Endothelial cell (in vitro differentiated cells): ENCODE measurements around the gene BATF3. TPM values are rescaled to one million over a fixed set of nuclear protein-coding genes. Genes with fewer than 3 reads are reported as not detected.

Experiments used
- DNase-seq: peaks from one replicate; pipeline ENCODE4 v3.0.0; 2021; ENCODE audit warnings: low spot score
- H3K27ac Mint-ChIP-seq: one replicate; pipeline ENCODE4 v1.8.0; 2021; ENCODE audit warnings: mixed read lengths, inconsistent platforms; ENCODE audit not compliant: unreplicated experiment
- H3K27me3 Mint-ChIP-seq: one replicate; pipeline ENCODE4 v1.8.0; 2021; ENCODE audit warnings: mild to moderate bottlenecking, moderate library complexity, mixed read lengths, inconsistent platforms; ENCODE audit not compliant: unreplicated experiment
- H3K36me3 Mint-ChIP-seq: one replicate; pipeline ENCODE4 v1.8.0; 2021; ENCODE audit warnings: mild to moderate bottlenecking, low read depth, mixed read lengths, inconsistent platforms; ENCODE audit not compliant: unreplicated experiment
- H3K4me1 Mint-ChIP-seq: one replicate; pipeline ENCODE4 v1.8.0; 2021; ENCODE audit warnings: mild to moderate bottlenecking, mixed read lengths, inconsistent platforms; ENCODE audit not compliant: unreplicated experiment
- H3K4me3 Mint-ChIP-seq: one replicate; pipeline ENCODE4 v1.8.0; 2021; ENCODE audit warnings: mild to moderate bottlenecking, mixed read lengths, inconsistent platforms; ENCODE audit not compliant: unreplicated experiment
- H3K9me3 Mint-ChIP-seq: one replicate; pipeline ENCODE4 v1.8.0; 2021; ENCODE audit warnings: mixed read lengths, inconsistent platforms; ENCODE audit not compliant: unreplicated experiment
- CTCF ChIP-seq: fragments of 200-600 bp; sonication (generic); IDR thresholded peaks from one replicate; pipeline ENCODE4 v1.5.0; 2021; ENCODE audit warnings: antibody characterized with exemption; ENCODE audit not compliant: unreplicated experiment
- total RNA-seq: library from RNA; stranded (reverse); fragmentation: NEBNext Ultra II Directional; extraction: Animal tissue kit (Norgen Biotek cat#: 25700); gene quantifications from one replicate; pipeline ENCODE4 v1.2.1, GENCODE V29; 2021; ENCODE audit not compliant: unreplicated experiment

The BATF3 gene
- total RNA-seq, 1 donor from 2014 or later = 0.54 TPM

DNA sequence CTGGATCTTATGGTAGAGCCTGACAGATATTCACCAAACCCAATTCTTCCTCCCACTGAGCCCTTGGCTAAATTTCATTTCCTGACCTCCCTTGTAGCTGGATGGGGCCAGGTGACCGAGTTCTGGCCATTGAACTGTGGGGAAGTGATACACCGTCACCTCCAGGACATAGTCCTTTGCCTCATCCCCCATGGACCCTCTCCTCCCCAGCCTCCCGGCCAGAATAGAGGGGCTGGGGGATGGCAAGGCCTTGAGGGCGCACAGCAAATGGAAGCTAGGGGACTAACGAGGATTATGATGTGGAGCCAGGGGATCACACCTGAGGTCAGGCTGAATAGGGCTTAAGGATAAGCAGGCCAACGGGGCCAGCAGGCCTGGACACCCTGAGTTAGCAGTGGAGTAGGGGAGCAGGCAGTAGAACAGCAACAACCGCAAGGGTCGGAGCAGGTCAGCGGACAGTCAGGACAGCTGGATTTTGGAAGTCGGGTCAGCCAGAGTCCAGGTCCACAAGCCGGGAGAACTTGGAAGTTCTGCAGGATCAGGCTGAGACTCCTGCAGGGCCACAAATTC, 15.0 kb downstream of the BATF3 start:
- Mint-ChIP-seq H3K27me3 (peaks cover 5% of the 10 kb centered on the region), H3K36me3 (no peaks in the 10 kb centered on the region), H3K27ac (no peak overlapping the region), H3K4me1 (peaks cover 35% of the 10 kb centered on the region), H3K4me3 (no peak overlapping the region), H3K9me3 (no peaks in the 10 kb centered on the region)
- DNase-seq = no peak
- no peak for TF ChIP-seq CTCF

DNA sequence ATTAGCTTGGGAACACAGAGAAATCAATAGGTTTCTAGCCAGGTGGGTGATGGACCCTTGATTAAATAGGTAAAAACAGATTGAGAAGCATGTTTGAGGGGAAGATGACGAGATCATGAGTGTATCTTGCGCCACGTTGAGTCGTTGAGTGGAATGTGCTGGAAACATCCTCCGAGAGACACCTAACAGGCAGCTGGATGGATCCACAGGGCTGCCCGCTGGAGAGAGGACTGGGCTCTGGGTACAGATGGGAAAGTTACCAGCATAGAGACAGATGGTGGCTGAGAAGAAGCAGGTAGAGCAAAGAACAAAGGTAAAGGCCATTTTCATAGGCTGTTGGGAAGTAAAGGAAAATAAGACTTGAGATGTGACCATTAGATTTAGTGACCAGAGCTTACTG, 15.6 kb downstream of the BATF3 start:
- TF ChIP-seq CTCF = no peak
- H3K4me3 Mint-ChIP-seq = no peak overlapping the region
- no peaks in the 10 kb centered on the region for H3K9me3 Mint-ChIP-seq
- peaks cover 5% of the 10 kb centered on the region for H3K27me3 Mint-ChIP-seq
- H3K27ac Mint-ChIP-seq = no peak overlapping the region
- peaks cover 39% of the 10 kb centered on the region for H3K4me1 Mint-ChIP-seq
- DNase-seq = no peak
- H3K36me3 Mint-ChIP-seq = no peaks in the 10 kb centered on the region

GRCh38 chr1:212683357-212683722, 16.3 kb downstream of the BATF3 start:
- H3K9me3 Mint-ChIP-seq = no peaks in the 10 kb centered on the region
- H3K27me3 Mint-ChIP-seq = peaks cover 5% of the 10 kb centered on the region
- no peak for TF ChIP-seq CTCF
- peaks cover 40% of the 10 kb centered on the region for H3K4me1 Mint-ChIP-seq
- H3K27ac Mint-ChIP-seq = no peak overlapping the region
- no peak for DNase-seq
- H3K36me3 Mint-ChIP-seq = no peaks in the 10 kb centered on the region
- no peak overlapping the region for H3K4me3 Mint-ChIP-seq

DNA sequence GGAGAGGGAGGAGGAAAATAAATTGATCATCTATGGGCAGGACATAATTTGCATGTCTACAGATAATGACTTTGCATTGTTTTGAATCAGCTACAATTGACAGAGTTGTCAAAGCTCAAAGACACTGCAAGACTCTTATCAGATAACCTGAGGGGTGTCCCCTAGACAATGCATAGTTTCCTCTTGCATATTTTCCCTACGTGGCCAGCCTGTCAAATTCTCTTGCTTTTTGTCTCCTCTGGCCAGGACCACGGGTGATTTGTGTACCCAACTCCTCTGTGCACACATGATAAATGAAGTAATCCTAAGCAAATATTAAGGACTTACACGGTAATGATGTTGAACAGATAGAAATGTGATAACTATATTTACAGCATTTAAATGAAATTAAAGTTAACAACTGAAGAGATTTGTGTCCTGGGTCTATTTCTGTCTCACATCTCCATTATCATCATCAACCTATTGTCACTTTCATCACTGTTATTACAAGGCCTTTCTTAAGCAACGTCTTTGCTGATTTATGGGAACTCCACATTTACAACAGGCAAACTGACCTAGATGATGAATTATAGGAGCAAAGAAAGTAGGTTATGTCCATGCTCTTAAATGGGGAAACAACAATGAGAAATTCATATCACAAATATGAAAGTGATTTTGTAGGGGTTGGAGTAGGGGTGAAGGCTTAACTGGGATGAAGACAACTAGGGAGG, 18.8 kb downstream of the BATF3 start:
- H3K27me3 Mint-ChIP-seq = peaks cover 5% of the 10 kb centered on the region
- no peaks in the 10 kb centered on the region for H3K36me3 Mint-ChIP-seq
- no peak for DNase-seq
- H3K4me1 Mint-ChIP-seq = peaks cover 33% of the 10 kb centered on the region
- H3K9me3 Mint-ChIP-seq = no peaks in the 10 kb centered on the region
- H3K4me3 Mint-ChIP-seq = no peak overlapping the region
- no peak for TF ChIP-seq CTCF
- no peak overlapping the region for H3K27ac Mint-ChIP-seq
